ENCODE data around the gene TSSC4.

Gene TSSC4

DNA sequence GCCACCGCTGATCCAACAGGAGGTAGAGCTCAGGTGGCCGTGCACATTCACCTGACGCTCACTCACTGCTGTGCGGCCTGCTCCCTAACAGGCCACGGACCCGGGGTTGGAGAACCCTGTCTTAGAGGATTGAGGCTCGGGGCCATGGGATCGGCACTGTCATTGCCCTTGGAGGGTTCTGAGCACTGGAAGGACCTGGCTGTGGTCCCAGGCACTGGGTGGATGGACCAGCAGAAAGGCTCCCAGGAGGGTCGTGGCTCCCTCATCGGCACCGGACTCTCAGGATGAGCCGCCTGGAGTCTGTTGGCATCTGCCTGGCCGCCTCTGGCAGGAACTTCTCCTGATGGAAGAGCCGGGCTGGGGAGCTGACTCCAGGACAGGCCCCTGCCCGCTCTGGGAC is 50.8 kb downstream of the TSSC4 start:
- H3K4me3 Mint-ChIP-seq: no peak overlapping the region
- H3K27ac Mint-ChIP-seq: no peak overlapping the region
- H3K4me1 Mint-ChIP-seq: no peaks in the 10 kb centered on the region
- peaks cover 13% of the 10 kb centered on the region for H3K9me3 Mint-ChIP-seq
- peaks cover 76% of the 10 kb centered on the region for H3K27me3 Mint-ChIP-seq (ENCODE audit: low read depth, poor library complexity)
- no peaks in the 10 kb centered on the region for H3K36me3 Mint-ChIP-seq (ENCODE audit: low read depth)
- DNase-seq: no peak
- TF ChIP-seq, protein P1, sequence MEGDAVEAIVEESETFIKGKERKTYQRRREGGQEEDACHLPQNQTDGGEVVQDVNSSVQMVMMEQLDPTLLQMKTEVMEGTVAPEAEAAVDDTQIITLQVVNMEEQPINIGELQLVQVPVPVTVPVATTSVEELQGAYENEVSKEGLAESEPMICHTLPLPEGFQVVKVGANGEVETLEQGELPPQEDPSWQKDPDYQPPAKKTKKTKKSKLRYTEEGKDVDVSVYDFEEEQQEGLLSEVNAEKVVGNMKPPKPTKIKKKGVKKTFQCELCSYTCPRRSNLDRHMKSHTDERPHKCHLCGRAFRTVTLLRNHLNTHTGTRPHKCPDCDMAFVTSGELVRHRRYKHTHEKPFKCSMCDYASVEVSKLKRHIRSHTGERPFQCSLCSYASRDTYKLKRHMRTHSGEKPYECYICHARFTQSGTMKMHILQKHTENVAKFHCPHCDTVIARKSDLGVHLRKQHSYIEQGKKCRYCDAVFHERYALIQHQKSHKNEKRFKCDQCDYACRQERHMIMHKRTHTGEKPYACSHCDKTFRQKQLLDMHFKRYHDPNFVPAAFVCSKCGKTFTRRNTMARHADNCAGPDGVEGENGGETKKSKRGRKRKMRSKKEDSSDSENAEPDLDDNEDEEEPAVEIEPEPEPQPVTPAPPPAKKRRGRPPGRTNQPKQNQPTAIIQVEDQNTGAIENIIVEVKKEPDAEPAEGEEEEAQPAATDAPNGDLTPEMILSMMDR (IDR thresholded peaks at IDR 0.05): no peak

DNA sequence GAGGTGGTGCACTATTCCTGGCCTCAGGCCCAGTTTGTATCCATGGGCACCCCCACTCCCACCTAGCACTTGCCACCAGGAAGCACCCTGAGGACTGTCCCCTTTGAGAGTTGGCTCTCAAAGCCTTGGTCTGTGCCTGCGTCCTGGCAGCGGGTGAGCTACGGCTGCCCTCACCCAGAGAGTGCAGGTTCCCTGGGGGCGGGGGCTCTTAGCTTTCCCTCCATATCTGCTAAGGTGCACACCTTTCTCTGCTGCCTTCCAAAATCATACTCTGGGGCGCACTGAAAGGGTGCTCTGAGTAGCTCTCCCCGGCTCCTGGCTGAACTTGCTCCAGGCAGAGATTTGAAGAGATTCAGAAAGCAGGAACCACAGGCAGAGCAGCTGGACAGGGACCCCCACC is 51.4 kb downstream of the TSSC4 start:
- DNase-seq: no peak
- Mint-ChIP-seq H3K4me1 (no peaks in the 10 kb centered on the region), H3K27ac (no peak overlapping the region), H3K36me3 (ENCODE audit: low read depth) (no peaks in the 10 kb centered on the region), H3K27me3 (ENCODE audit: low read depth, poor library complexity) (peaks cover 73% of the 10 kb centered on the region), H3K9me3 (peaks cover 14% of the 10 kb centered on the region), H3K4me3 (no peak overlapping the region)
- TF ChIP-seq, protein P1 (IDR thresholded peaks at IDR 0.05): no peak

DNA sequence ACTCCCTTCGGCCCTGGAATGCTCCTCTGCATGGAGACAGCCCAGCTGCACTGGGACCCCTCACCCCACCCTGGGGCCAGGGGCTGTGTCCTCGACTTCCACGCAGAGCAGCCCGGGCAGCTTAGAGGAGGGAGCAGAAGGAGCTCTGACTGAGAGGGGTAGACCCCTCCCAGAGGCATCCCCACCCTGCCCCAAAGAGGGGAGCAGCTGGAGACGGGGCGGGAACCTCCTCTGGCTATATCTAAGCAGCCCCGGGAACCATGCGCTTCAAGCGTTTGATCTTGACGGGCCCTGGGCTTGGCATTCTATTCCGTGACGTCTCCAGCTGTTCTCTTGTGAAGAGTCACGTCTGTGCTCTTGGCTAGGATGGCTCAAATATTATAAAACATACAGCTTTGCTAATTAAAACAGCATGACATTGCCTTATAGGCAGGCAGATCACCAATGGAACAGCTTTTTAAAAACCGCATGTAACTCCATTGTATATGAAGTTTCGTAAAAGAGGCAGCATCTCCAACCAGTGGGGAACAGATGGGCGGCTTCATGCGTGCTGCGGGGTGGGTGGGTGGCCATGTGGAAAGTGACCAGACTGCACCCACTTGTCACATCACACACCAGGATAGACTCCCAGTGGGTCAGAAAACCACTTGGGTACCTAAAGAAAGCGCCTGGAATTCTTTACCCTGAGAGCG is 51.9 kb downstream of the TSSC4 start:
- TF ChIP-seq, protein P1 (IDR thresholded peaks at IDR 0.05): no peak
- H3K27ac Mint-ChIP-seq: no peak overlapping the region
- peaks cover 16% of the 10 kb centered on the region for H3K9me3 Mint-ChIP-seq
- no peak for DNase-seq
- H3K36me3 Mint-ChIP-seq (ENCODE audit: low read depth): no peaks in the 10 kb centered on the region
- H3K4me1 Mint-ChIP-seq: no peaks in the 10 kb centered on the region
- H3K4me3 Mint-ChIP-seq: no peak overlapping the region
- H3K27me3 Mint-ChIP-seq (ENCODE audit: low read depth, poor library complexity): peaks cover 70% of the 10 kb centered on the region

DNA sequence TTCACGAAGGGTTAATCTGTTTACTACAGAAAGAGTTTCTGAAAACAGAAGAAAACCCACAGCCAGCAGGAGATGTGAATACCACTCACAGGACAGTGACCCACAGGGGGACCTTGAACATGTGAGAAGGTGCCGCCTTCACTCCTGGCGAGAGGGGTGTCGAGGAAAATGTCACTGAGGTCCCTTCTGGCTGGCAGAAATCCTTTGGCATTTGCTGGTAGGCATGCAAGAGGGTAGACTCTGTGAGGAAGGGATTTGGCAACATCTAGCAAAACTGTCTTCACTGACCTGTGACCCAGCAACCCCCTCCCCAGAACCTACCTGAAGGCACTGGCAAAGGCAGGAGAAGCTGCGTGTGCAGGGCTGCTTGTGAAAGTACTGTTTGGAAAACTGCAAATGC is 52.9 kb downstream of the TSSC4 start:
- peaks cover 16% of the 10 kb centered on the region for H3K9me3 Mint-ChIP-seq
- DNase-seq: no peak
- peaks cover 70% of the 10 kb centered on the region for H3K27me3 Mint-ChIP-seq (ENCODE audit: low read depth, poor library complexity)
- no peaks in the 10 kb centered on the region for H3K4me1 Mint-ChIP-seq
- TF ChIP-seq, protein P1 (IDR thresholded peaks at IDR 0.05): no peak
- no peak overlapping the region for H3K4me3 Mint-ChIP-seq
- no peaks in the 10 kb centered on the region for H3K36me3 Mint-ChIP-seq (ENCODE audit: low read depth)
- H3K27ac Mint-ChIP-seq: no peak overlapping the region

Data from nephron progenitor cell (in vitro differentiated cells).